NCI-H774 (cell line): Measurements from ENCODE around the gene IFI6.
"Not testable (repeated sequence)": the region's sequence is repeated elsewhere in the genome, so short reads cannot be mapped to it uniquely, and the experiment has no call there.

Source experiments
- DNase-seq: peaks from one replicate; lab custom pipeline; 2025; lab: John Stamatoyannopoulos, UW

The IFI6 gene

GRCh38 chr1:27671964-27672749 is at the start of gene IFI6:
IFI6 (minus strand) TSS chr1:27672192; CDS start chr1:27669314, 2,878 bp downstream.
- DNase-seq: peak; percentile 76

GRCh38 chr1:27719286-27720251 is 47.6 kb upstream of the IFI6 start:
- no peak for DNase-seq

GRCh38 chr1:27716262-27716895 is 44.4 kb upstream of the IFI6 start:
- DNase-seq: no peak

GRCh38 chr1:27713869-27714513 is 42.0 kb upstream of the IFI6 start:
- DNase-seq: no peak

GRCh38 chr1:27713139-27713725 is 41.2 kb upstream of the IFI6 start:
- no peak for DNase-seq

- no peak for DNase-seq
Measured at GRCh38 chr1:27710574-27710973, 38.6 kb upstream of the IFI6 start.

- DNase-seq: no peak
Measured at GRCh38 chr1:27705545-27705944, 33.6 kb upstream of the IFI6 start.

- no peak for DNase-seq
Measured at GRCh38 chr1:27704958-27705357, 33.0 kb upstream of the IFI6 start.

- DNase-seq: not testable (repeated sequence)
Measured at GRCh38 chr1:27696835-27697234, 24.8 kb upstream of the IFI6 start.

GRCh38 chr1:27690183-27690582 is 18.2 kb upstream of the IFI6 start:
- DNase-seq: no peak

- no peak for DNase-seq
Measured at GRCh38 chr1:27689423-27690173, 17.6 kb upstream of the IFI6 start.

GRCh38 chr1:27687906-27688305 is 15.9 kb upstream of the IFI6 start:
- DNase-seq: no peak

- DNase-seq: no peak
Measured at GRCh38 chr1:27686223-27686990, 14.4 kb upstream of the IFI6 start.

GRCh38 chr1:27684176-27684575 is 12.2 kb upstream of the IFI6 start:
- DNase-seq: no peak

GRCh38 chr1:27682351-27682944 is 10.5 kb upstream of the IFI6 start:
- no peak for DNase-seq

GRCh38 chr1:27681580-27681979 is 9.6 kb upstream of the IFI6 start:
- not testable (repeated sequence) for DNase-seq

- not testable (repeated sequence) for DNase-seq
Measured at GRCh38 chr1:27680225-27680791, 8.3 kb upstream of the IFI6 start.

- DNase-seq: no peak
Measured at GRCh38 chr1:27678747-27679146, 6.8 kb upstream of the IFI6 start.

- no peak for DNase-seq
Measured at GRCh38 chr1:27676410-27676809, 4.4 kb upstream of the IFI6 start.
